MCF 10A (cell line): Measurements from ENCODE around the gene PDE4D. TPM values are rescaled to one million over a fixed set of nuclear protein-coding genes. Genes with fewer than 3 reads are reported as not detected.
A peak's percentile ranks its signal among the peaks of the same experiment; 100 is the strongest.

Source experiments
- BruUV-seq: library from RNA; stranded (reverse); fragments of 400-500 nt; replicated peaks from 2 replicates; lab custom pipeline; 2021; lab: Mats Ljungman, UMichigan
- CTCF ChIA-PET: fragments of 300-600 bp; sonication (Branson Sonifier 250); formaldehyde crosslinking; extraction: SDS; loops from one replicate; lab custom pipeline; 2021; ENCODE audit warnings: antibody characterized with exemption, inconsistent platforms; lab: Yijun Ruan, JAX
- POLR2A ChIA-PET: fragments of 300-600, 350-650 bp; sonication (Branson Sonifier 250); formaldehyde crosslinking; extraction: SDS; loops from one replicate; lab custom pipeline; 2020; ENCODE audit warnings: antibody characterized with exemption, inconsistent platforms; lab: Yijun Ruan, JAX
- DNase-seq: peaks from one replicate; pipeline ENCODE4 v3.0.0-alpha.2; 2018; ENCODE audit not compliant: unreplicated experiment
- H3K27ac Mint-ChIP-seq: one replicate; pipeline ENCODE4 v1.8.0; 2022; ENCODE audit warnings: mild to moderate bottlenecking, low read depth, mixed read lengths; ENCODE audit not compliant: unreplicated experiment
- H3K27me3 Mint-ChIP-seq: one replicate; pipeline ENCODE4 v1.8.0; 2022; ENCODE audit warnings: mixed read lengths; ENCODE audit not compliant: insufficient read depth, unreplicated experiment
- H3K36me3 Mint-ChIP-seq: one replicate; pipeline ENCODE4 v1.8.0; 2022; ENCODE audit warnings: mild to moderate bottlenecking, moderate library complexity, mixed read lengths; ENCODE audit not compliant: insufficient read depth, unreplicated experiment
- H3K4me1 Mint-ChIP-seq: one replicate; pipeline ENCODE4 v1.8.0; 2022; ENCODE audit warnings: mixed read lengths; ENCODE audit not compliant: insufficient read depth, unreplicated experiment
- H3K4me3 Mint-ChIP-seq: one replicate; pipeline ENCODE4 v1.8.0; 2022; ENCODE audit warnings: mild to moderate bottlenecking, moderate library complexity, mixed read lengths; ENCODE audit not compliant: unreplicated experiment
- H3K9me3 Mint-ChIP-seq: one replicate; pipeline ENCODE4 v1.8.0; 2022; ENCODE audit warnings: mixed read lengths; ENCODE audit not compliant: unreplicated experiment
- intact Hi-C: fragments of 100-400 bp; cut with micrococcal nuclease; formaldehyde crosslinking; loops from 2 replicates; pipeline ENCODE4 v1.14.1; 2022
- total RNA-seq: library from RNA; stranded (reverse); gene quantifications from 2 replicates; pipeline ENCODE4 v1.2.3, GENCODE V29; 2022
- TF ChIP-seq, protein P1 (sequence below): fragments of 200-600 bp; IDR thresholded peaks from one replicate; pipeline ENCODE4 v1.8.0; 2022; ENCODE audit warnings: antibody characterized with exemption, mild to moderate bottlenecking; ENCODE audit not compliant: unreplicated experiment

Gene PDE4D
- total RNA-seq, 1 experiment from 2014 or later: 85.0 TPM

DNA sequence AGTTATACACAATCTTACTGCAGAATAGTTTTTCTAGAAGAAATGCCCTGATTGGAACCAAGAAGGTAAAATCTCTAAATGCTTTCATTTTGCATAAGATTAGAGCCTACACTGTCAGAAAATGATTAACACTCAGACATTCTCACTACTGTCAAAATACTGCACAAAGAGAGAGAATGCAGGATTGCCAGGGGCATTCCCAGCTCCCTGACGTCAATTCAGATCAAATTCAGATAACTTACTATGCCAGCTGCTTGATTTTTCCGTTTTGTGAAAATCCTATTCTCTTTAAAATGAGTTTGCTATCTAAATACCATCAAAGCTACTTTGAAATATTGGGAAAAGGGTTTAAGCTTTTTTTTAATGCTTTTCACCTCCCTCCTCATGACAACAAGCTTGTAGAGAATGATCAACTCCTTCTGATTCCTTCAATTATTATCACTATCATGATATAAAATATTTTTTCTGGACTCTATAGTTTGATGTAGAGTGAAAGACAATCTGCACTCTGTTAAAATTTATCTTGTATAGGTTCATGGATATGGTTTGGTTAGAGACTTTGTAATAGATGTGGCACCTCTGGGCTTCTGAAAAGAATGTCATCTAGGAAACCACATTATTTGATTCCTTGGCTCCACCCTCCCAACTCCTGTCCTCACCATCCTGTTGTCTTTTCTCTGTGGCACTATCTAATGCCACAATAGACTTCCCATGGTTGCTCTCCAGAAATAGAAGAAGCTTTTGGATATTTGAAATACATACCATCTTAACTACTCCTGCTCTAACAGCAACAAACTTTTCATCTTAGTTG lies 407.7 kb downstream of the PDE4D start:
- CTCF ChIA-PET: interaction anchor here (1.5 kb wide), 1 partner anchor 21 kb away, joined by 4 read pairs; no protein-coding TSS in a partner anchor
- Mint-ChIP-seq H3K27me3 (no peaks in the 10 kb centered on the region), H3K9me3 (no peaks in the 10 kb centered on the region), H3K36me3 (peaks cover 2% of the 10 kb centered on the region), H3K4me1 (peaks cover 30% of the 10 kb centered on the region), H3K4me3 (peak overlapping the region; percentile 12), H3K27ac (peak overlapping the region; percentile 42)
- DNase-seq: peak; percentile 57
- TF ChIP-seq, protein P1, sequence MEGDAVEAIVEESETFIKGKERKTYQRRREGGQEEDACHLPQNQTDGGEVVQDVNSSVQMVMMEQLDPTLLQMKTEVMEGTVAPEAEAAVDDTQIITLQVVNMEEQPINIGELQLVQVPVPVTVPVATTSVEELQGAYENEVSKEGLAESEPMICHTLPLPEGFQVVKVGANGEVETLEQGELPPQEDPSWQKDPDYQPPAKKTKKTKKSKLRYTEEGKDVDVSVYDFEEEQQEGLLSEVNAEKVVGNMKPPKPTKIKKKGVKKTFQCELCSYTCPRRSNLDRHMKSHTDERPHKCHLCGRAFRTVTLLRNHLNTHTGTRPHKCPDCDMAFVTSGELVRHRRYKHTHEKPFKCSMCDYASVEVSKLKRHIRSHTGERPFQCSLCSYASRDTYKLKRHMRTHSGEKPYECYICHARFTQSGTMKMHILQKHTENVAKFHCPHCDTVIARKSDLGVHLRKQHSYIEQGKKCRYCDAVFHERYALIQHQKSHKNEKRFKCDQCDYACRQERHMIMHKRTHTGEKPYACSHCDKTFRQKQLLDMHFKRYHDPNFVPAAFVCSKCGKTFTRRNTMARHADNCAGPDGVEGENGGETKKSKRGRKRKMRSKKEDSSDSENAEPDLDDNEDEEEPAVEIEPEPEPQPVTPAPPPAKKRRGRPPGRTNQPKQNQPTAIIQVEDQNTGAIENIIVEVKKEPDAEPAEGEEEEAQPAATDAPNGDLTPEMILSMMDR: no peak
- POLR2A ChIA-PET: interaction anchor here (0.6 kb wide), 1 partner anchor 1226 kb away, joined by 3 read pairs; no protein-coding TSS in a partner anchor
- intact Hi-C loops: loop anchor here (5.0 kb wide), 1 partner anchor 294 kb away; no protein-coding TSS in a partner anchor
- no TSS peak for BruUV-seq

DNA sequence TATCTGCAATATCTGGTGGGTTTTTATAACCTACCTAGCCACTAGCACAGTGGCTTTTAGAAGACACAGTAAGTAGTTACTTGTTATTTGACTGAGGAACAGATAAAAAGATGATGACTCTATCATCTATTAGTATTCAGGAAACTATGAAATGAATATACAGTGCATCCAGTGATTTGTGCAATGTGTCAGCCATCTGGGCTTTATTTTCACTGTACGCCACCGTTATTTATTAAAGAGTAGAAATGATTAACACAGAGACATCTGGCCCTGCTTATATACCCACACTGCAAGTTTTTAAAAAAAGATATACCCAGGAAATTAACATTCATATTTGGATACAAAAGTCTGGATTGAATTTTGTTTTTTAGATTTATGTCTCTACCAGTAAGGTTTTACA lies 408.4 kb downstream of the PDE4D start:
- intact Hi-C loops: loop anchor here (5.0 kb wide), 1 partner anchor 293 kb away; no protein-coding TSS in a partner anchor
- ChIA-PET CTCF (interaction anchor here (1.0 kb wide), 2 partner anchors 11 to 311 kb away, joined by 3 read pairs; no protein-coding TSS in a partner anchor), POLR2A (no interaction called here)
- TF ChIP-seq, protein P1: no peak
- H3K27ac Mint-ChIP-seq: no peak overlapping the region
- no peaks in the 10 kb centered on the region for H3K9me3 Mint-ChIP-seq
- peaks cover 30% of the 10 kb centered on the region for H3K4me1 Mint-ChIP-seq
- BruUV-seq: no TSS peak
- no peaks in the 10 kb centered on the region for H3K27me3 Mint-ChIP-seq
- H3K4me3 Mint-ChIP-seq: no peak overlapping the region
- DNase-seq: no peak
- H3K36me3 Mint-ChIP-seq: peaks cover 6% of the 10 kb centered on the region

DNA sequence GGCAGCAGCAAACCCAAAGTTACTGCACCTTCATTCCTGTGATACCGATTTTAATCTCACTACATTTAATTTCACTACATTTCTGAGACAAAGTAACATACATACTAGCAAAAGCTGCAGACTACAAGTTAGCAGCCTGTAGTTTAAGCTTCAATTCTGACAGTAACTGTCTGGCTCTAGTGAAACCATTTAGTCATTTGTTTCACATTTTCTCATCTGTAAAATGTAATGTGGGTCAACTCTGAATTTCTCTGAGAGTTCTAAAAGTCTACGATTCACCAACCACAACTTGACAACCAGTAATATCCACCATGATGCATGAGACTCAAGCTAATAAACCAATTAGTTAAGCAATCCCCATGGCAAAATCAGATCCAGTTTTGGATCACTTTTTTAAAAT lies 408.9 kb downstream of the PDE4D start:
- TF ChIP-seq, protein P1: no peak
- no peaks in the 10 kb centered on the region for H3K9me3 Mint-ChIP-seq
- no peak for DNase-seq
- peaks cover 30% of the 10 kb centered on the region for H3K4me1 Mint-ChIP-seq
- peak overlapping the region; percentile 18 for H3K27ac Mint-ChIP-seq
- no peaks in the 10 kb centered on the region for H3K27me3 Mint-ChIP-seq
- intact Hi-C loops: loop anchor here (5.0 kb wide), 1 partner anchor 292 kb away; no protein-coding TSS in a partner anchor
- CTCF ChIA-PET: interaction anchor here (0.7 to 1.0 kb wide), 3 partner anchors 11 to 312 kb away, joined by 3 read pairs; no protein-coding TSS in a partner anchor
- POLR2A ChIA-PET: interaction anchor here (1.0 kb wide), 1 partner anchor 189 kb away, joined by 3 read pairs; no protein-coding TSS in a partner anchor
- H3K36me3 Mint-ChIP-seq: peaks cover 6% of the 10 kb centered on the region
- BruUV-seq: no TSS peak
- H3K4me3 Mint-ChIP-seq: no peak overlapping the region

DNA sequence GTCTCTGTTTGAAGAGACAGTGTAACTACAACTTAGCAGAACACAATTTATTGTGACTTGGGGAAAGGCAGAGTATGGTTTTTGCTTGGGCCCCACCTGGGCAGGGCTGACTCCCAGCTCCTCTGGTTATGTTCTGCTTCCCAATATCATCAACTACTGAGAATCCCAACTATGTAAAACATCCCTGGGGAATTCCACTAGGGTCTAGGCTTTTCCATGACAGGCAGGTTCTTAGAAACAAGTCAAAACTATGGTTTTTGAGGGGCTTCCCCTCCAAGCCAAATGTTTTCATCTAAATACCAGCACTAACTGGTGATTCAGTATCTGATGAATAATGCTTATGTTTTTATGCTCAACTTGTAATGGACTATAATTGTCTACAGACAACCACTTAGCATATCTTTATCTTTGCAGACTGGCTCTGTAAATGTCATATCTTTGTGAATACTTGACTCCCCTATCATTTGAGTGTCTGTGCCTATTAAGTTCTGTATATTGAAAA lies 409.5 kb downstream of the PDE4D start:
- CTCF ChIA-PET: interaction anchor here (0.6 to 1.0 kb wide), 7 partner anchors 12 to 312 kb away, joined by 3 to 5 read pairs (median 3); no protein-coding TSS in a partner anchor
- DNase-seq: no peak
- H3K4me1 Mint-ChIP-seq: peaks cover 30% of the 10 kb centered on the region

More for the DNA sequence above, 409.5 kb downstream of the PDE4D start:
- no peak overlapping the region for H3K4me3 Mint-ChIP-seq
- H3K9me3 Mint-ChIP-seq: no peaks in the 10 kb centered on the region
- no TSS peak for BruUV-seq
- intact Hi-C loops: no loop called here
- H3K27me3 Mint-ChIP-seq: no peaks in the 10 kb centered on the region
- TF ChIP-seq, protein P1: no peak
- POLR2A ChIA-PET: interaction anchor here (0.8 to 1.0 kb wide), 2 partner anchors 42 to 189 kb away, joined by 3 read pairs; no protein-coding TSS in a partner anchor
- H3K36me3 Mint-ChIP-seq: peaks cover 6% of the 10 kb centered on the region
- H3K27ac Mint-ChIP-seq: peak overlapping the region; percentile 18
